GM19463 (cell line): ENCODE data around the gene SPOCK3.
"Not testable (repeated sequence)": the region's sequence is repeated elsewhere in the genome, so short reads cannot be mapped to it uniquely, and the experiment has no call there.

Experiments used
- ATAC-seq: cut with Tn5 transposase; IDR thresholded peaks from one replicate; pipeline ENCODE4 v1.9.1; 2021; ENCODE audit warnings: mild to moderate bottlenecking, moderate library complexity; ENCODE audit not compliant: unreplicated experiment

The SPOCK3 gene

DNA sequence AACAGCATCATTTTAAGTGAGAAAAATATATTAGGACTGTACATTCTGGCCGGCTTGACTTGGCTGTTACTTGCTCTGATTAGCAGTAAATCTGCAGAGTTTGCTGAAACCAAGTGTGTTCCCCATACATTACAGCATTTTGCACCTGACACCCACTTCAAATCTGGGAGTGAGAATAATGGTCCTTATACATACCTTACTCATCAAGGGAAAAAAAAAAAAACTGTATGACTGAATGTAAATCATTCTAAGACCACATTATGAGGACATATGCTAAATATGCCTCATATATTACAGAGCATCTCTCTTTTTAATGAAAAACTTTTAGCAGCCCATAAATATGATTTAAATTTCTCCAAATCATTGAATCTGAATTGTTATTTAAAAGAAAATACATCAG lies 406.7 kb downstream of the SPOCK3 start:
- no peak for ATAC-seq

DNA sequence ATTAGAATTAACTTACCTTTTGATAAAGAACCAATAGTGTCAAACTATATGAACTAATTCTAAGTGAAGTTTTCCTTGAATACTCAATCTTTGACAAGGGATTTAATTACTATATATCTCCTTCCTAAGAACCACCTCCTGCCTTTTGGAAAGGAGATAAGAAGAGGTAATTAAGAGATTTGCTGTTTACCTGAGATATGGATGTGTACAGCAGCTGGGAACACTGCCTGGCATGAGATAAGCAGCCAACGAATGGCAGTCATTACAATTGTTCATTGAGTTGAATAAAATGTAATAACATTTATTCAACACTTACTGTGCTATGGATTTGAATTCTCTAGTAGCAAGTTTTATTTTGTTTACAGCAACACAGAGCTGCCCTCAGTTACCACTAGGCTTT lies 407.1 kb downstream of the SPOCK3 start:
- no peak for ATAC-seq

DNA sequence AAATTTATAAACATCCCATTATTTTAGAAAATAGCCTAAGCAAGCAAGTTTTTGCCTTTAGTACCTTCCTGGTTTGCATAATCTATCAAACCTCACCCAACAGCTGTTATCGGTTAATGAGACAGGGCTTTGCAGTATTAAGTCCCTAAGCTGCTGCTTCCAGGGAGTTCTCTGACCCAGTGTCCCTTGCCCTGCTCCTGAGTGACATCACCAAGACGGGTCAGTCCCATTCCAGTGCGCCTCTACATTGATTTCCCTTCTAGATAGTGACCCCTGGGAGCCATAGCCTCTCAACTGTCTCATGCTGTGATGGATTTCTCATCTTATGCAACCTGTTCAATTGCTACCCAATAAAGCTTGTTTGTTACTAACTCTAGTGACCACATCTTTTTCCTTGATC lies 410.4 kb downstream of the SPOCK3 start:
- ATAC-seq = no peak

DNA sequence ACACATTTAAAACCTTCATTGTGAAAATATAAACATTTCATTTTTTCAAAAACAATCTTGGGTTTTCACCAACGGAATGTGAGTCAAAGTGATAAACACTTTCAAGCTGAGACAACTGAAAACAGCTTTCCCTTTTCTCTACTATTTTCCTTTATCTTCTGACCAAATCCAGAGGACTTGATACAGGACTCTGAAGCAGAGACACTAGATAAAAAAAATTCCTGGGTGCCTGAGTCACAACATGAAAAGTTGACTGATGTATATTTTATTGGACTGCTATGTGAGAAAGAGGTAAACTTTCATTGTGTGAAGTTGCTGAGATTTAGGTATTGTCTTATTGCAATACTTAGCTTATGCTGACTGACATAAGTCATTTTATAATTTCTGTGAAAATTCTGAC lies 411.2 kb downstream of the SPOCK3 start:
- ATAC-seq = no peak

DNA sequence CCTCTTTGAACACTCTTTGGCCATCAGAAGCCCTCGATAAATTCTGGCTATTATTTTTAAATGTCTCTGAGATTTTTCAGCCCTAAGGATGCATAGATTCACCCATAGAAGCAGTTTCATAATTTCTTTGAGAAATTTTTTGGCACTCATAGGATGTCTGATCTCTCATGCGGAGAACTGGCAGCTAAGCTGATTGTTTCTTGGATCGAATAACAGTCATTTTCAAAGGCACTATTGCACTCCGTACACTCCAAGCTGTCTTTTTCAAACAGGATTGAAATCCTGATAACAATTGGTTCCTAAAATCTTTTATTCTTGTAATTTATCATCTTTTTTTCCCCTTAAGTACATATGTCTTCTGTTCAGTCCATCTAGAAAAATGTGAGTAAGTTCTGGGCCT lies 411.9 kb downstream of the SPOCK3 start:
- no peak for ATAC-seq

DNA sequence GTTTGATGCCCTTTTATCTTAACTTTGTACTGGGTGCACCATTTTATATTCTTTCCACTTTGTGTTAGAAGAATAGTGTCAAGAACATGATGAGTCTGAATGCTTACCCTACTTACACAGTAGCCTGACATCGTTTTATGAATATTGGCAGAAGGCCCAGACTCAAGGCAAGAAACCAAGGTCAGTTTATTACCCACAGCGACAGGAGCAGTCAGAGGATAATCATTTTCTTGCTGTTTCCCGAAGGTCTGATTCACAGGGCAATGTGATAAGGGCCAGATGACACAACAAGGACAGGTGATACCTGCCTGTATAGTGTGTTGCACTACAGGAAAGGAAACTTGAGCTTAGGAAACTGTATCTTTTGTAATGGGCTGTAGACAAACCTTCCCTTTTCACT lies 417.4 kb downstream of the SPOCK3 start:
- ATAC-seq = no peak

DNA sequence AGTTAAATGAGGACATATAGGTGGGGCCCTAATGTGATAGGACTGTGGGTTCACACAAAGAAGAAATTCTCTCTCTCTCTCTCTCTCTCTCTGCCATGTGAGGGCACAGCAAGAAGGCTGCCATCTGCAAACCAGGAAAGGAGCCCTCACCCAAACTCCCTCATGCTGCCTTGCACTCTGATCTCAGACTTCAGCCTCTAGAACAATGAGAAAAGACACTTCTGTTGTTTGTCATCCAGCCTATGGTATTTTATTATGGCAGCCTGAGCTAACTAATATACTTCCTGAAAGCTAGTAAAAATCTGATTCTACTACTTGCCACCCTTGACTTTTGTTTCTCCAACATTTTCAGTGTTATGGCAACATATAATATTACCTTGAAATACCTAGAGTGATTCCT lies 425.9 kb downstream of the SPOCK3 start:
- ATAC-seq = no peak

DNA sequence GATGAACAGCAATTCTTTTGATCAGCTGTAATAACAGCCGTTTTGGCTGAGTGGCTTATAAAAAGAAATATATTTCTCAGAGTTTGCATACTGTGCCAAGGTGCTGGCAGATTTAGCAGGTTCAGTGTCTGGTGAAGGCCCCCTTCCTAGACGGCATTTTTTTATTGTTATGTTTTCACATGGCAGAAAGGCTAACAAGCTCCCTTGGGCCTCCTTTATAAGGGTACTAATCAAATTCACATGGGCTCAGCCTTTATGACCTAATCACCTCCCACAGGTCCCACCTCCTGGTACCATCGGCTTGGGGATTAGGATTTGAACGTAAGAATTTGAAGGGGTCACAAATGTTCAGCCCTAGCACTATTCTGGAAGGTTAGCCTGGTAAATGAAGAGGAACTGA lies 431.9 kb downstream of the SPOCK3 start:
- no peak for ATAC-seq

DNA sequence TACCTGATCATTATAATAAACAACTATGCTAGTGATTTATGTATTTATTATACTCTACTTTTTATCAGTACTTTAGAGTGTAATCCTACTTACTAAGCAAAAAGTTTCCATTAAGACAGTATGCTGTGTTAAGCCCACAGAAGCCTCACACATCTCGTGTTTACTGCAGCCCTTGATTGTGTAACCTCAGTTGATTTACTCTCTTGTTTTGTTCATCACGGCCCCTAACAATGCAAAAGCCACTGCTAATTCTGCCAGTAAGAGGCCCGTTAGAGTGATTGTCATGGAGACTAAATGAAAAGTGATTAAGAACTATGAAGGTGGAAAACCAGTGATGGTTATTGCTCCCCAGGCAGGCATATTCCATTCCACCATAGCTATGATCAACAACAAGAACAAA lies 436.2 kb downstream of the SPOCK3 start:
- ATAC-seq = no peak

DNA sequence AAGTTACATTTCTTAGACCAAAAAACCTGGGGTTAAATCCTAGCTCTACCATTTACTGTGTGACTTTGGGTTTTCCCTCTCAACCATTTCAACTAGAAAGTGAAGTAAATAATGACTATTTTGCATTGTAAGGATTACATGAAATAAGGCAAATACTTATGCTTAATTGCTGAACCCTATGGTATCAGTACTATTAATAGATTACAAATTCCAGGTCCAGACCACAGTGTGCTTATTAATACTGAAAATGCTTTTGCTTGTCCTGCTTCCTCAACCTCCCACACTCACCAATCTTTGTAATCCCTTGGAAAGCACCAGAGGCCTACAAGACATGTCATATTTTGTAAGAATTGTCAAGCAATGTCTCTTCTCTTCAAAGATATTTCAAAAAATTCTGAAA lies 456.5 kb downstream of the SPOCK3 start:
- no peak for ATAC-seq

DNA sequence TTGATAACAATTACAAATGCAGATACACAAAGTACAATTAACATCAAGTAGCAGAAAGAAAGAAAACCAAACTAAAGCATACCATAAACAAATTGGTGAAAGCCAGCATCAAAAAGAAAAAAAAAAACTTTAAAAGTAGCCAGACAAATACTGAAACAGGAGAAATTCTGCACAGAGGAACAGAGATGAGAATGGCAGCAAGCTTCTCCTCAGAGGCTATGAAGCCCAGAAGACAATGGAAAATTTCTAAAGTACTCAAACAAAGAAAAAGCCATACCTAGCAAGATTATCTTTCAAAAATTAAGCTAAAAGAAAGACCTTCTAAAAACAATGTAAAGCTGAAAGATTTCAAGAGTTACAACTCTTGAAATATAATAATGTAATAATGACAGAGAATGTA lies 471.3 kb downstream of the SPOCK3 start:
- ATAC-seq = no peak

DNA sequence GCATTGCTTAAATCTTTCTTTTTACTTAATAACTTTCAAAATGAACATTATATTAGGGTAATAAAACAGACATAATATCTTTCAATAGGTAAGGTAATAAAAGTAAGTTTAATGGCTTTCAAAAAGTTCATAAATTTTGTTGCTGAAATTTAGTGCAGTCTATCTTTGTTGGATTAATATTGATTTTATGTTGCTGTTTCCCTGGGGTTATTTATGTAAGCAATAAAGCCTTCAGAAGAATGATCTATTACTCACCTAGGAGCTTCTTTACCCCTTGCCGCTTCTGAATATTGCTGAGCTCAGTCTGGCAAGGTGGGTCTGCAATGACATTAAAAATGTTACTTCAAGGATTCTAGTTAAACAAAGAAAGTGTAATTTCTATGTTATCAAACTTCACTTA lies 492.6 kb downstream of the SPOCK3 start:
- no peak for ATAC-seq

DNA sequence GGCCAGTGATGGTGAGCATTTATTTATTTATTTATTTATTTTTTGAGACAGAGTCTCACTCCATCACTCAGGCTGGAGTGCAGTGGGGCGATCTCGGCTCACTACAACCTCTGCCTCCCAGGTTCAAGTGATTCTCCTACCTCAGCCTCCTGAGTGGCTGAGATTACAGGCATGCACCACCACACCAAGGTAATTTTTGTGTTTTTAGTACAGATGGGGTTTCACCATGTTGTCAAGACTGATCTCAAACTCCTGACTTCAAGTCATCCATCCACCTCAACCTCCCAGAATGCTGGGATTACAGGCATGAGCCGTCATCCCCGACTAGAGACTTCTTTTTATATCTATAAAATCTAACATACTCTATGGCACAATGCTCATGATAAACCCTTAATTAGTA lies 495.1 kb downstream of the SPOCK3 start:
- ATAC-seq = not testable (repeated sequence)

DNA sequence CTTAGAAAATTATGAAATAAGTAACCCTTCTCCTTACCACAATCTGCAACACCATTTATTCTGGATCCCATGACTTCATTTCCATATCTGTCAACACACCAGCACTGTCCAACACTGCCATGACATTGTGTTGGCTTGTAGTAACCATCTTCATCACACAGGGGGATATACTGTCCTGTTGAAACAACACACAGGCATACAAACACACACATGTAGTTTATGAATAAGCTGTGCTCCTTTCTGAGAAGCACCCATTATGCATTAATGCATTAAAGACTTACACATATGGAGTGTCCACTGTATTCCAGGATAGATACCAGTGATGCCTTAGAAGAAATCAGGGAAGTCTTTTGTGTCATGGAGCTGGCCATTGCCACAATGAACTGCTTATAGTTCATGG lies 496.9 kb downstream of the SPOCK3 start:
- no peak for ATAC-seq

DNA sequence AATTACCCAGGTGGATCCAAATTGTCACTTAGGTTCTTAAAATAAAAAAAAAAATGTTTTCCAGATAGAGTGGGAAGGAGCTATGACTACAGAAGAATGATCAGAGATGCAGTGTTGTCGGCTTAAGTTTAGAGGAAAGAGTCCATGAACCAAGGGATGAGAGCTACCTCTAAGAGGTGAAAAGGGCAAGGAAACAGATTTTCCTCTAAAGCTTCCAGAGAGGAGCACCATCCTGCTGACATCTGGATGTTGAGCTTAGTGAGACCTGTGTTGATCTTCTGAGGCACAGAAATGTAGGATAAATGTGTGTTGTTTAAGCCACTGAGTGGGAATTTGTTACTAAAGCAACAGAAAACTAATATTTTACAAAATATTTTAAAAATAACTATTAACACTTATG lies 498.7 kb downstream of the SPOCK3 start:
- ATAC-seq = no peak

DNA sequence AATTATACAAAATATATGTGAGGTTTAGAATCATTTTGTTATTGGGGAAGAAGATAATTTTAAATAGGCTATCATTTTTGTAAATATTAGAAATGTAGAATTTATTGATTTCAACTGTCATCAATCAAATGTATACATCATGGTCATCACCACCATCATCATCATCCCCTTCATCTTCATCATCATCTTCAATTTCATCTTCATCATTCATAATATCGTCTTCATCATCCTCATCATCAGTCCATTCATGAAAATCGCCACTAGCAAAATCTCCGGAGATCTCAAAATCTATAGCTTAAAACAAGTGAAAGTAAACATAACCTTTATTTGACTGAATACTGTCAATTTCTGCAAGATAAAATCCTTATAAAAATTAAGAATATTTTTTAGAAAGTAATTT lies 499.5 kb downstream of the SPOCK3 start:
- no peak for ATAC-seq

DNA sequence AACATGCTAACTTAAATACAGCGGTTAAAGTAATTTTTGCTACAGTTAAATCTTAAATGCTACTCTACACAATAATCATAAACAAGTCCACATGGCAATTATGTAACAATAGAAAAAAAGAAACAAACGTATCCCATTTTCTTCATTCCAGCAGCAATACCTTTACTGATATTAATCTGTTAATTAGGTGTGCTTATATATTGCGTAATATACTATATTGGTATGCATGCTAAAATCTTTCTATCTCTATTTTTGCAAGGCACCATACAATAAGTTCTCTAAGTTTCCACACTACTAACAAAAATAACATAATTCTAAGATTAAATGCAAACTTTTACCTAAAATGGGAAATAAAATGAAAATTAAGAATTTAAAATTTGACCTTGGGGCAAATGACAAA lies 500.6 kb downstream of the SPOCK3 start:
- no peak for ATAC-seq

DNA sequence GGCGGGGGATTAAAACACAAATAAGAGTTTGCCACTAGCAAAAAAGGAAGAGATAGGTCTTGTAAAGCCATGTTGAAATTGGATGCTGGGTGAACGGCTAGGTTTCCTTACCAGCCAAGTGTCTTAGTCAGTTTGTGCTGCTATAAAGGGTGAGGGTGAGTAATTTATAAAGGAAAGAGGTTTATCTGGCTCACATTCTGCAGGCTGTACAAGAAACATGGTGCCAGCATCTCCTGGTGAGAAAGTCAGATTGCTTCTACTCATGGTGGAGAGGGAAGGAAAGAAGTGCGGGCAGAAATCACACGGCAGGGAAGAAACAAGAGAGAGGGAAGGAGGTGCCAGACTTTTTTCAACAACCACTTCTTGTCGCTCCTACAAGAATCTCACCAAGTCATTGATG lies 507.5 kb downstream of the SPOCK3 start:
- ATAC-seq = no peak

DNA sequence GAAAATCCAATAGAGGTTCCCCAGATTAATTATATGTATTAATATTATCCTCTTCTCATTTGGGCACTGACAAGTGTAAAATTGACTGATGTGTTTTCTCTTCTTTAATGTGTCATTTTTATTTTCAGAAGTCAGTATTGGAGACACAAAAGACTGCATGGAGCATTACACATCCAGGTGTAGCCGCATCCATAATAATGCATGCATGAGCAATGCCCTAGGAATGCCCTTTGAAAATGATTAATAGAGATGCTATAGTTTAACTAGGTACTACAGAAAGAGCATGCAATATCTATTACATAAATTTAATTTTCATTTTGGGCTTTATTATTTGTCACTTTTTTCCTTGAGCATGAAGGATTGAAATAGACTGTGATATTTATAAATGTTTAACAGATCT lies 509.9 kb downstream of the SPOCK3 start:
- ATAC-seq = no peak

DNA sequence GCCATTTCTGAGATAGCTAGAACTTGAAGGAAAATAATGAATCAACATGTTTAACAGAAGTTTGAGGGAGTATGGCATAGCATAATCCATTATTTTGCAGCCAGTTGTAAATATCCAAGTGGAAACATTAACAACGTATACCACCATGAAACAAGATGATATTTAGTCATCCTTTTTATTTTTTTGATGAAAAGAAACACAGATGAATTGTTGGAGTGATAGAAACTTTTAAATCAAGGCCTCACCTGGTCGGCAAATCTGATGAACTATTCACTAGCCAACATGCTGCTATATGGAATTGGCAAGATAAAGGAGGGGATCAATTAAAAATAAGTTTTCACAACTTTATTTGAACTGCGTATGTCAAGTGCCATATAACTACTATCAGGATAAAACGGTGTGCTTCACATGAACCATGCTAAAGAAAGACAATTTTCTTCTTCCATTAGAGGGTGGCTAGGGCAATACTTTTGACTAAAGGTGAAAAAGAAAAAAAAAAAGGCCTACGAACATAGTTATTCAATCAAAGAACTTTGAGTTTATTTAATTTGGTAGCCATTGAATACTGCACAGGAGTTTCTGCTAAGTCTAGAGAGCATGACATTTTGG lies 510.7 kb downstream of the SPOCK3 start:
- ATAC-seq = no peak

DNA sequence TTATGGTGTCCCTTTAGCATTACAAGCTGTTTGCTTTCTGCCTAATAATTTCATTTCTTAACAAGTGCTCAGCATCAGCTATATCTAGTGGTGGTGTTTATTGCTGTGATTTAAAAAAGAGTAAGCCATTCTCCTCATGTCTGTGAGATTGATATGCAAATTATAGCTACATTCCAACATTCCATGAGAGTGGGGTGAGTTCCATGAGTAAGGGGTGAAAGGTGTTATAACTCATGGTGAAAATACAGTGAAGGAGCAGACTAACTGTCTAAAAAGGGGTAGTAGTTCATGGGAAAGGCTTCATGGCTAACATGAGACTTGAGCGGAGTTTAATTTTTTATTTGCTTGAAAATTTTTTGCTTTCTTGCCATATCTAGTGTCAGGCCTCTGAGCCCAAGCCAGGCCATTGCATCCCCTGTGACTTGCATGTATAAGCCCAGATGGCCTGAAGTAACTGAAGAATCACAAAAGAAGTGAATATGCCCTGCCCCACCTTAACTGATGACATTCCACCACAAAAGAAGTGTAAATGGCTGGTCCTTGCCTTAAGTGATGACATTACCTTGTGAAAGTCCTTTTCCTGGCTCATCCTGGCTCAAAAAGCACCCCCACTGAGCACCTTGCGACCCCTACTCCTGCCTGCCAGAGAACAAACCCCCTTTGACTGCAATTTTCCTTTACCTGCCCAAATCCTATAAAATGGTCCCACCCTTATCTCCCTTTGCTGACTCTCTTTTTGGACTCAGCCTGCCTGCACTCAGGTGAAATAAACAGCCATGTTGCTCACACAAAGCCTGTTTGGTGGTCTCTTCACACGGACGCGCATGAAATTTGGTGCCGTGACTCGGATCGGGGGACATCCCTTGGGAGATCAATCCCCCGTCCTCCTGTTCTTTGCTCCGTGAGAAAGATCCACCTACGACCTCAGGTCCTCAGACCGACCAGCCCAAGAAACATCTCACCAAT lies 518.3 kb downstream of the SPOCK3 start:
- ATAC-seq = not testable (repeated sequence)

DNA sequence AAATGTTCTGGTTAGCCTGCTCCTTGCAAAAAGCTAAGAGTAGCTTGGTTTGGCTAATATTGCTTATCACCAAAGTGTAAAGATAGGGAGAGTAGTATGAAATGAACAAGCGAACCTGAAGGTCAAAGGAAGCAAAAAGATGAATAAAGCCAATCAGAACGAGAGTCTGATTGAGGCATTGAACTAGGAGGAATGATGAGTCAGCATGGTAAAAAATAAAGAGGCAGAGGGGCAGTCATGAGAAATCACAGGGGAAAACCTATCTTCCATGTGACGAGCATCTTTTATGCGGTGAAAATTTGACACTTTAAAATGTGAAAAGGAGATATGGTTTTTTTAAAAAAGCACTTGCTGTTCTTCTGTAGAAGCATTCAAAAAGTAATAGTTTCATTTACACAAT lies 533.7 kb downstream of the SPOCK3 start:
- ATAC-seq = no peak

DNA sequence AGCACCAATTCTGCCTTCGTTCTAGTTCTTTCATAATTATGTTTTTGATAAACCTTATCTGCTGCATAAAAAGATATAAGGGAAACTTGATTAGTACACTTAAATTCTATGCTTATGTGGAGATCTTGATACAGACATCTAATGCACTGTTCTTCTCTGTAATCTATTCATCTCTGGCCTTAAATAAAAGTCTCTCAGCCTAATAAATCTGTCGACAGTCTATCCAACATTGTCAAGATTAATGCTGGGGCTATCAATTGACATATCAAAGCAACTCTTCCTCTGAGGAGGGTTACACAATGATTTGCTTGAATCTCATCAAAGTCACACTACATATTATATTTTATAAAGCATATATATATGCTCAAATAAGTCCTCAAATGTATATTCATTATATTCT lies 545.5 kb downstream of the SPOCK3 start:
- ATAC-seq = no peak
